ENCODE results near the gene PCNT.

- TF ChIP-seq CTCF (IDR thresholded peaks at IDR 0.05; ENCODE audit: insufficient read depth, low read length): no peak
- no peak for TF ChIP-seq REST (IDR thresholded peaks at IDR 0.05; ENCODE audit: insufficient replicate concordance, low read depth)
- TF ChIP-seq POLR2AphosphoS5 (IDR thresholded peaks at IDR 0.05; ENCODE audit: low read depth): no peak
- no peak for TF ChIP-seq GABPA (IDR thresholded peaks at IDR 0.05; ENCODE audit: low read depth)
- no peak for TF ChIP-seq SPI1 (IDR thresholded peaks at IDR 0.05; ENCODE audit: borderline replicate concordance, low read depth)
Measured at GRCh38 chr21:46438241-46438640, 114.3 kb downstream of the PCNT start.
